HUES64 (cell line): ENCODE measurements around the gene EIPR1.

Source experiments
- H3K27ac ChIP-seq: 2 replicates; pipeline ENCODE4 v1.7.0; 2013; ENCODE audit warnings: low read depth, low read length, inconsistent platforms
- H3K27me3 ChIP-seq: 2 replicates; pipeline ENCODE4 v1.6.1; 2013; ENCODE audit warnings: mild to moderate bottlenecking, low read length; ENCODE audit not compliant: insufficient read depth
- H3K36me3 ChIP-seq: 2 replicates; pipeline ENCODE4 v1.6.1; 2013; ENCODE audit warnings: mild to moderate bottlenecking, low read length; ENCODE audit not compliant: insufficient read depth
- H3K4me1 ChIP-seq: 2 replicates; pipeline ENCODE4 v1.6.1; 2013; ENCODE audit warnings: mild to moderate bottlenecking, low read length, moderate library complexity; ENCODE audit not compliant: insufficient read depth
- H3K4me3 ChIP-seq: 2 replicates; pipeline ENCODE4 v1.5.1; 2013; ENCODE audit warnings: mild to moderate bottlenecking, low read length, moderate library complexity
- H3K9ac ChIP-seq: 2 replicates; pipeline ENCODE4 v1.6.1; 2013; ENCODE audit warnings: mild to moderate bottlenecking, low read depth, low read length
- H3K9me3 ChIP-seq: 2 replicates; pipeline ENCODE4 v1.6.1; 2013; ENCODE audit warnings: low read depth, low read length; ENCODE audit not compliant: insufficient read depth
- WGBS: fragments of 150-250, 120-280 bp; methylation state at CpG from one replicate; pipeline ENCODE4 v1.1.7; 2013; ENCODE audit warnings: missing lambda C conversion rate; 5-methylcytosine and 5-hydroxymethylcytosine counted together

Gene EIPR1

DNA sequence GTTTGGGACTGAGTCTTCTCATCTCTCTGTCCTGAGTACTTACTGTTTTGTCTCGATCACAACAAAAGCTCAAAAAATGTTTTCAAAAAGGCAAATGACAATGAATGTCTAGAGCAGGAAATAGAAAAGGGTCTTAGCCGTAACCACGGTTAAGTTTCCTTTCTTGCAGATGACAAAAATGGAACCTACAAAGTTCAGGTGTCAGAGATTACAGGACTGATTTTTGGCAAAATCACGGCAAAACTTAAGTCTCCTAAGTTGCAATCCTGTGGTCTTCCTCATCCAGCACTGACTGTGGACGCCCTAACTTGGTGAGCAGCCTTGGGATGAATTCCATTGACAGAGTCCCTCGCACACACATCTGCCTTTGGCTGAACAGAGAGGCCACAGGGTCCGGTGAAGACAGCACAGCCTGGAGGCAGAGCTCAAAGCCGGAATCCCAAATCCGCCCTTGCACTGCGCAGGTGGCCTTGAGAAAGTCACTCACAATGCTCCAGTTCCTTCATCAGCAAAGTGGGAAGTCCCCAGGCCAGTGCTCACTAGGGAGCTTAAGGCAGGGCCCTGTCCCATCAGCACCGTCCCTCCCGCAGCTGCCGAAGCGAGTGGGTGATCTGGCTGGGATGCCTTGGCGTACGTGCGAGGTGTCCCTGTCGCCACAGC is 55.2 kb downstream of the EIPR1 start:
- H3K4me3 ChIP-seq = no peak overlapping the region
- no peaks in the 10 kb centered on the region for H3K9me3 ChIP-seq
- H3K36me3 ChIP-seq = peaks cover 3% of the 10 kb centered on the region; the same call in 1 of the 2 replicates
- H3K27me3 ChIP-seq = no peaks in the 10 kb centered on the region
- peaks cover 12% of the 10 kb centered on the region for H3K4me1 ChIP-seq
- no peak overlapping the region for H3K9ac ChIP-seq
- 96% methylated on average over 18 of the region's 18 CpGs for WGBS
- H3K27ac ChIP-seq = no peak overlapping the region

DNA sequence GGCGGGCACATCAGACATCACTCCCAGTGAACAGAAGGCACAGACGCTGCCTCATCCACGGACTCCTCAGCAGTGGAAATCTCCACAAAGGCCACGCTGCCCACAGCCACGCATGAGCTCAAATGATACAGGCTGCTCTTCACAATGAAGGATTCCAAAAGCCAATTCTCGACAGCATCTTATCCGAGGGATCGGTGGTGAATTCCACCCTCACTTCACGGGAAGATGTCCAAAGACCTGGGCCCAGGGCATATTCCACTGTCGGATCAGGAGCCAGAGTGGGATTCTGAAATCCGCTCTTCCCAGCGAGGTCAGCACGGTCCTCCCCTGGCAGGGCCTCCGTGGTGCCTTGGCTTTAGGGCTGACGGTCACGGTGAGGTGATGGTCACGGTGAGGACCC is 55.8 kb downstream of the EIPR1 start:
- H3K4me3 ChIP-seq = no peak overlapping the region
- no peaks in the 10 kb centered on the region for H3K27me3 ChIP-seq
- no peak overlapping the region for H3K27ac ChIP-seq
- no peaks in the 10 kb centered on the region for H3K9me3 ChIP-seq
- no peak overlapping the region for H3K9ac ChIP-seq
- 95% methylated on average over 17 of the region's 17 CpGs for WGBS
- H3K36me3 ChIP-seq = peaks cover 3% of the 10 kb centered on the region; the same call in 1 of the 2 replicates
- H3K4me1 ChIP-seq = peaks cover 12% of the 10 kb centered on the region

DNA sequence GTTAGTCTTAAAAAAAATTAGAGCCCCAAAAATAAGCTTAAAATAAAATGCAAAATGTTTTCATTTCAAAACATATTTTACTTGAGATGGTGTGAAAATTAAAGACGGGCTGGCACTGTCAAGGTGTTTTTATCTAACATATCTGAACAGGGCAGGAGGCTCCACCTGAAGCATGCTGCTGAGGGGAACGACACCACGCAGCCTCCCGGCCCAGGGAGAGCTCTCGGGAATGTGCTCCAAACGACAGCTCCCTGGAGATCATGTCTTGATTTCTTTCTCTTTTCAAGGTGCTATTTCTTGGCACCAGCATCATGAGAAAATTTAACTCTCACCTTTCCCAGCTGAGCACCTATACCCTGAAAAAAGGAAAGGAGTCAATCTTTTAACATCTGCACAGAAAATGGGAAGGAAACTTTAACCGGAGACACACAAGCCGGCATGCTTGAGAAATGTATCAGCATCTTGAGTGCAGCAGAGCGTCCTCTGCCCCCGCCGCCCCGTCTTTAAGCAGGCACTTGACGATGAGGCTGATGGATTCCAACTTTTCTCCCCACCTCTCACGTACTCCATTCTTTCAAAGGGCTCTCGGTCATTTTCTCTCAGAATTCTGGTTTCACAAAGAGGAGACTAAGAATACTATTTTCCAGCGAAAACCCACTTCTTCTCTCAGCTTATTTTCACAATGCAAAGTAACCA is 56.6 kb downstream of the EIPR1 start:
- H3K27me3 ChIP-seq = no peaks in the 10 kb centered on the region
- H3K36me3 ChIP-seq = peaks cover 3% of the 10 kb centered on the region; the same call in 1 of the 2 replicates
- no peaks in the 10 kb centered on the region for H3K9me3 ChIP-seq
- H3K9ac ChIP-seq = no peak overlapping the region
- WGBS = 72% methylated on average over 16 of the region's 16 CpGs
- H3K27ac ChIP-seq = no peak overlapping the region; the same call in 1 of the 2 replicates
- no peak overlapping the region for H3K4me3 ChIP-seq
- H3K4me1 ChIP-seq = peaks cover 12% of the 10 kb centered on the region

DNA sequence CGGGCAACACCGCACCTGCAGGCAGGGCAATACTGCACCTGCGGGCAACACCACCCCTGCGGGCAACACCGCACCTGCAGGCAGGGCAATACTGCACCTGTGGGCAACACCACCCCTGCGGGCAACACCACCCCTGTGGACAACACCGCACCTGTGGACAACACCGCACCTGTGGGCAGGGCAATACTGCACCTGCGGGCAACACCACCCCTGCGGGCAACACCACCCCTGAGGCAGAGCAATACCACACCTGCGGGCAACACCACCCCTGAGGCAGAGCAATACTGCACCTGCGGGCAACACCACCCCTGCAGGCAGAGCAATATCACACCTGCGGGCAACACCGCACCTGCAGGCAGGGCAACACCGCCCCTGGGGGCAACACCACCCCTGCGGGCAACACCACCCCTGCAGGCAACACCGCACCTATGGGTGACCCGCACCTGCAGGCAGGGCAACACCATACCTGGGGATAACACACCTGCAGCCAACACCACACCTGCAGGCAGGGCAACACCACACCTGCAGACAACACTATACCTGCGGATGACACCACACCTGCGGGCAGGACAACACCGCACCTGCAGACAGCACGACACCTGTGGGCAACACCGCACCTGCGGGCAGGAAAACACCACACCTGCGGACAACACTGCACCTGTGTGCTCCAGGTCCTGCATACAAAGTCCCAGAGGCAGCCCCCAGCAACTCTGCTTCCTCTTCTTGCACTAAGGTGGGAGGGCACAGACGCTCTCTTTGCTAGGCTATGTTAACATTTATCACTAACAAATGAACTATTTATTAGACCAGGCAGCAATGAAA is 57.7 kb downstream of the EIPR1 start:
- Histone ChIP-seq H3K27ac (no peak overlapping the region), H3K4me1 (peaks cover 9% of the 10 kb centered on the region), H3K36me3 (peaks cover 3% of the 10 kb centered on the region; the same call in 1 of the 2 replicates), H3K9me3 (no peaks in the 10 kb centered on the region), H3K9ac (no peak overlapping the region), H3K4me3 (no peak overlapping the region), H3K27me3 (no peaks in the 10 kb centered on the region)
- WGBS = 95% methylated on average over 26 of the region's 26 CpGs

DNA sequence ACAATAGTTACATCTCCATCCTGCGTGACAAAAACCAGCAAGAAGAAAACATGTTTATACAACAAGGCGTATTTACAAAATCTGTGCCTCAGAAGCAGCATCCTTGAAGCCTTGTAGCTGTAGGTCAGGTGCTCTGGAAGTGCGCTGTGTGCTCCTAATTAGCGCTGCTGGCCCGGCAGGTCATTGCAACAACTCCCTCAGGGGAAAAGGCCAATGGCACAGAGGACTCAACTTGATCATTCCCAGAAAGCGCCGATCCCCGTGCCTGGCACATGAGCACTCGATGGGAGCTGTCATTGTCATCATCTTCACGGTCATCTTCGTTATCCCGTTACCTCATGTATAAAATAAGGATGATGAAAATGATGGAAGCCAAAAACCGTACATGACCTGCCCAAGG is 58.5 kb downstream of the EIPR1 start:
- no peak overlapping the region for H3K4me3 ChIP-seq
- H3K27ac ChIP-seq = no peak overlapping the region
- no peaks in the 10 kb centered on the region for H3K9me3 ChIP-seq
- no peak overlapping the region for H3K9ac ChIP-seq
- no peaks in the 10 kb centered on the region for H3K27me3 ChIP-seq
- peaks cover 9% of the 10 kb centered on the region for H3K4me1 ChIP-seq
- peaks cover 3% of the 10 kb centered on the region; the same call in 1 of the 2 replicates for H3K36me3 ChIP-seq
- WGBS = 94% methylated on average over 13 of the region's 13 CpGs

DNA sequence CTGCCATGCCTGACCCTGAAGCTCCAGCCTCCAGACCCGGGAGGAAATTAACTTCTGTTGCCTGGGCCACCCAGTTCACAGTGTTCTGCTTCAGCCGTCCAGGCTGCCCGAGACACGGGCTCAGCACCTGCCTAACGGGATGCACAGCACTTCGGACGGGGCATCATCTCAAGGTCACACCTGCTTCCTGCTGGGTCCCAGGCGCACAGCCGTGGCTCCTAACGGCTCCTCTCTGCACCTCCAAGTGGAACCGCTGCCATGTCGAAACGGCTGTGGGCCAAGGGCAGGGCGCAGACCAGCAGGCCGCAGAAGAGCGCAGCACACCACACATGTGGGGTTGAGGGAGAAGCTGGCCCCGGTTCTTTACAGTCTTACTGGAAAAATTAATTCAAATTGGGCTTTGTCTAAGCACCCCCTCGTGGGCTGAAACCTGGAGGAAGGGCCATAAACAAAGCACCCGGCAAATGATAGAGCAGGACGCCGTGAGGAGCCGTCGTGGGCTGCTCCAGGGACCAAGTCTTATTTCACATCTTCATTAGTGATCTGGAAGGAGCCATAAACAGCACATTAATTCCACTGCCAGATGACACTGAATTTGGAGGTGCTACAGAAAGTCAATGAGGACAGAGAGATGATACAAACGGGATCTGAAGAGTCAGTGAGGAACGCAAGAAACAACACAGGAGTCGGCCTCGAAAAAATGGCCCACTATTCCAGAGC is 59.6 kb downstream of the EIPR1 start:
- peaks cover 9% of the 10 kb centered on the region for H3K4me1 ChIP-seq
- H3K27ac ChIP-seq = no peak overlapping the region
- peaks cover 3% of the 10 kb centered on the region; the same call in 1 of the 2 replicates for H3K36me3 ChIP-seq
- H3K4me3 ChIP-seq = no peak overlapping the region
- 95% methylated on average over 27 of the region's 27 CpGs for WGBS
- no peak overlapping the region for H3K9ac ChIP-seq
- H3K9me3 ChIP-seq = no peaks in the 10 kb centered on the region
- no peaks in the 10 kb centered on the region for H3K27me3 ChIP-seq

DNA sequence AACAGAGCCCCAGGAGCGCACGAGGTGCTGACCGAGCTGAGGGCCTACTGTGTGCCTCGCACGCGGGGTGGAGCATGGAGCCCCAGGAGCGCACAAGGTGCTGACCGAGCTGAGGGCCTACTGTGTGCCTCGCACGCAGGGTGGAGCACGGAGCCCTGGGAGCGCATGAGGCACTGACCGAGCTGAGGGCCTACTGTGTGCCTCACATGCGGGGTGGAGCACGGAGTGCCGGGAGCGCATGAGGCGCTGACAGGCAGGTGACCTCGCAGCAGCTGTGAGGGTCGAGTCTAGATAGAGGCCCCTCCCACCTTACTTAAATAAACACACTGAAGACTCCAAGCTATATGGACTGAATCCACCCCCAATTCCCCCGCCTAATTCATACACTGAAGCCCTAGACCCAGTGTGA is 60.3 kb downstream of the EIPR1 start:
- Histone ChIP-seq H3K4me3 (no peak overlapping the region), H3K27me3 (no peaks in the 10 kb centered on the region), H3K4me1 (peaks cover 9% of the 10 kb centered on the region), H3K9me3 (no peaks in the 10 kb centered on the region), H3K27ac (no peak overlapping the region), H3K9ac (no peak overlapping the region), H3K36me3 (peaks cover 3% of the 10 kb centered on the region; the same call in 1 of the 2 replicates)
- WGBS = 97% methylated on average over 21 of the region's 21 CpGs

DNA sequence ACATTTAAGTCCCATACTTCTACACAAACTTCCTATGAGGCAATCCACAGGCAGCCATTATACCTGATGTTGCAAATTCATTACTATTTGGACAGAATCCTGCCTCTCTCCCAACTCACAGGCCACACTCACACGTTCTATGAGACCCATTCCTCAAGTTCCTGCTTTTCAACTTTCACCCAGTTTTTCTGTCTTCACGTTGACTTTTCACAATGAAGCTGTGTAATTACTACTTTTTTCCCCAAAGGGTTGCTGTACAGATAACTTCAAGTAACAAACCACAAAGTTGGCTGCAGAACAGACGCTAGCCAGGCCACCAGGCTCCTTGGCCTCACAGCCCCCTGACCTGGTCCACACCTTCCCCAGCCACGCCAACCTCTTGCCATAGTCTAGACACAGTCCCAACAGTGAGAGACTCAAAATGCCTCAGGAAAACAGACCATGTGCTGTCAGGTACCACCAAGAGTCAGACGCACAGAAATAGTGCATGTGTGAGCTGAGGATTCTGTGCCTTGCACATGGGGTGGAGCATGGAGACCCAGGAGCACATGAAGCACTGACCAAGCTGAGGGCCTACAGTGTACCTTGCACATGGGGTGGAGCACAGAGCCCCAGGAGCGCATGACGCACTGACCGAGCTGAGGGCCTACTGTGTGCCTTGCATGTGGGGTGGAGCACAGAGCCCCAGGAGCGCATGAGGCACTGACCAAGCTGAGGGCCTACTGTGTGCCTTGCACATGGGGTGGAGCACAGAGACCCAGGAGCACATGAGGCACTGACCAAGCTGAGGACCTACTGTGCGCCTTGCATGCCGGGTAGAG is 61.0 kb downstream of the EIPR1 start:
- H3K27me3 ChIP-seq = no peaks in the 10 kb centered on the region
- WGBS = 94% methylated on average over 11 of the region's 11 CpGs

DNA sequence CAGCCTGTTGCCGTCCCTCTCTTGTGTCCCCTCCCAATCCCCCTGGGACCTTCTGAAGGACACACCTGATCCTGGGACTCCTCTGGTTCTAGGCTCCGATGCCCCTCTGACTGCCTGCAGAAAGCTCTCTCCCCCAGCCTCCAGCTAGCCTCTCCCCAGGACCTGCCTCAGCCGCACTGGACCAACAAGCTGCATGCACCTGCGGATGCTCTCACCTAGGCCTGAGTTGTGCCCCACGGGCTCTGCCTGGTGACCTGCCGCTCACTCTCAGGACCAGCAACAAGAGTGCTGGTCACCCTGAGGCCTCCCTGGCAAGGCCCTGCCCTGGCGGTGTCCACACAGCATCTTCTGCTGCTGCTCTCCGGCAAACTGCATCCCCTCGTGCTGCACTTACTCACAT is 63.0 kb downstream of the EIPR1 start:
- peaks cover 3% of the 10 kb centered on the region; the same call in 1 of the 2 replicates for H3K36me3 ChIP-seq
- no peaks in the 10 kb centered on the region for H3K9me3 ChIP-seq
- no peak overlapping the region for H3K4me3 ChIP-seq
- no peaks in the 10 kb centered on the region for H3K27me3 ChIP-seq
- H3K4me1 ChIP-seq = no peaks in the 10 kb centered on the region
- H3K27ac ChIP-seq = no peak overlapping the region
- 92% methylated on average over 9 of the region's 9 CpGs for WGBS
- H3K9ac ChIP-seq = no peak overlapping the region

More for the DNA sequence above, 61.0 kb downstream of the EIPR1 start:
- H3K4me1 ChIP-seq = peaks cover 9% of the 10 kb centered on the region
- peaks cover 3% of the 10 kb centered on the region; the same call in 1 of the 2 replicates for H3K36me3 ChIP-seq
- H3K27ac ChIP-seq = no peak overlapping the region
- H3K9me3 ChIP-seq = no peaks in the 10 kb centered on the region
- no peak overlapping the region for H3K9ac ChIP-seq
- H3K4me3 ChIP-seq = no peak overlapping the region

DNA sequence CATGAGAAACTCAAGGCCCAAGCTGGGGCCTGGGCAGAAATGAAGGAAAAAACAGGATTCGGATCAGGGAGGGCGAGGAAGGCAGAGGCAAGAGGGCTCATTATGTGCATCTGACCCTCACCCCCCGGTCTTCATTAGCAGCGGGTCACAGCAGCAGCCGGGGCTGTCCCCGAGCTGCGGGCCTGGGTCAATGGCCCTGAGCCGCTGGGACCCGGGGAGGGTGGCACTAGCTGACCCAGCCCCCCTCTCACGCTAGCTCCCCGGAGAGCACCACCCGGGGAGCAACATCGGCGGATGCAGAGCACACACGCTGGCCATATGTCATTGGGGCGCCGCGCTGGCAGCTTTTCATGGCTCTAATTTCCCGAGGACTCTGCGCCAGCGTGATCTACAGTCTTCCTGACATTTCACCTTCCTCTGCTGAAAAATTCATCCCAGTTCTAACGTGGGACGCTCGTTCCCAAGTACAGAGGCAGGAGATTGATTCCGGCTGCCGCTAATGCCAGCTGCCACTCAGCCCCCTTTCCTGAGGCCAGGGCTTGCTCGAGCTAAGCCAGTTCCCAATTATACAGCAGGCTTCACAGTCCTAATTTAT is 63.7 kb downstream of the EIPR1 start:
- Histone ChIP-seq H3K9ac (no peak overlapping the region), H3K9me3 (no peaks in the 10 kb centered on the region), H3K36me3 (peaks cover 3% of the 10 kb centered on the region; the same call in 1 of the 2 replicates), H3K4me3 (no peak overlapping the region), H3K27me3 (no peaks in the 10 kb centered on the region), H3K27ac (no peak overlapping the region), H3K4me1 (no peaks in the 10 kb centered on the region)
- 90% methylated on average over 27 of the region's 27 CpGs for WGBS
